IMR-90 (cell line): ENCODE results near the gene CENPN. TPM values are rescaled to one million over a fixed set of nuclear protein-coding genes. Genes with fewer than 3 reads are reported as not detected.

Source experiments
- ATAC-seq: fragments of 200-7000 bp; cut with Tn5 transposase; 2 replicates; pipeline ENCODE4 v1.9.1; 2020; ENCODE audit warnings: low read depth, mild to moderate bottlenecking, moderate library complexity
- BruUV-seq: library from RNA; stranded (reverse); fragments of 400-500 nt; replicated peaks from 2 replicates; lab custom pipeline; 2021; lab: Mats Ljungman, UMichigan
- CTCF ChIA-PET: fragments of 300-600 bp; formaldehyde crosslinking; extraction: SDS; loops from one replicate; lab custom pipeline; 2021; ENCODE audit warnings: antibody characterized with exemption; lab: Yijun Ruan, JAX
- POLR2A ChIA-PET: fragments of 300-600 bp; sonication (Branson Sonifier 250); formaldehyde crosslinking; loops from one replicate; lab custom pipeline; 2022; ENCODE audit warnings: antibody characterized with exemption; ENCODE audit not compliant: unreplicated experiment; lab: Charles Lee
- DNase-seq: peaks from one replicate; pipeline ENCODE4 v3.0.0; 2013
- H2AFZ ChIP-seq: replicated peaks from 2 replicates; pipeline ENCODE3; 2013; ENCODE audit warnings: low read length, mild to moderate bottlenecking; ENCODE audit not compliant: poor library complexity
- H2AK5ac ChIP-seq: 2 replicates; pipeline ENCODE4 v1.6.1; 2013; ENCODE audit warnings: low read depth, low read length, inconsistent platforms
- H2AK9ac ChIP-seq: replicated peaks from 2 replicates; pipeline ENCODE3; 2013; ENCODE audit warnings: mild to moderate bottlenecking, low read depth, low read length, moderate library complexity; ENCODE audit not compliant: poor library complexity
- H2BK120ac ChIP-seq: 2 replicates; pipeline ENCODE4 v1.6.1; 2013; ENCODE audit warnings: low read depth, low read length, inconsistent platforms
- H2BK15ac ChIP-seq: 3 replicates; pipeline ENCODE4 v1.6.1; 2013; ENCODE audit warnings: low read depth, low read length, inconsistent platforms
- H2BK20ac ChIP-seq: 2 replicates; pipeline ENCODE4 v1.6.1; 2013; ENCODE audit warnings: low read depth, mild to moderate bottlenecking, inconsistent platforms, low read length, moderate library complexity
- H2BK5ac ChIP-seq: 2 replicates; pipeline ENCODE4 v1.6.1; 2013; ENCODE audit warnings: mild to moderate bottlenecking, low read depth, low read length, inconsistent platforms; ENCODE audit not compliant: poor library complexity, severe bottlenecking
- H3K14ac ChIP-seq: replicated peaks from 2 replicates; pipeline ENCODE4 v1.6.1; 2013; ENCODE audit warnings: low read depth, low read length, inconsistent platforms
- H3K18ac ChIP-seq: 2 replicates; pipeline ENCODE4 v1.6.1; 2013; ENCODE audit warnings: low read depth, low read length, control low read depth
- H3K23ac ChIP-seq: 2 replicates; pipeline ENCODE4 v1.6.1; 2013; ENCODE audit warnings: low read depth, low read length, inconsistent platforms
- H3K27ac ChIP-seq: 2 replicates; pipeline ENCODE4 v1.5.1; 2013; ENCODE audit warnings: mild to moderate bottlenecking, control low read depth, low read length; ENCODE audit not compliant: insufficient read depth
- H3K27me3 ChIP-seq: 2 replicates; pipeline ENCODE4 v1.6.1; 2013; ENCODE audit warnings: low read length; ENCODE audit not compliant: control insufficient read depth, insufficient read depth
- H3K36me3 ChIP-seq: 2 replicates; pipeline ENCODE4 v1.6.1; 2013; ENCODE audit warnings: low read length, mixed read lengths; ENCODE audit not compliant: control insufficient read depth, insufficient read depth
- H3K4ac ChIP-seq: 2 replicates; pipeline ENCODE4 v1.6.1; 2013; ENCODE audit warnings: low read depth, low read length, inconsistent platforms
- H3K4me1 ChIP-seq: 2 replicates; pipeline ENCODE4 v1.6.1; 2013; ENCODE audit warnings: low read length, mixed read lengths; ENCODE audit not compliant: control insufficient read depth, insufficient read depth
- H3K4me2 ChIP-seq: 2 replicates; pipeline ENCODE4 v1.6.1; 2013; ENCODE audit warnings: low read depth, mild to moderate bottlenecking, control low read depth, low read length, moderate library complexity
- H3K4me3 ChIP-seq: 2 replicates; pipeline ENCODE4 v1.5.1; 2013; ENCODE audit warnings: low read depth, mild to moderate bottlenecking, control low read depth, low read length, moderate library complexity; ENCODE audit not compliant: insufficient read depth
- H3K56ac ChIP-seq: 2 replicates; pipeline ENCODE4 v1.6.1; 2013; ENCODE audit warnings: low read length, inconsistent platforms; ENCODE audit not compliant: insufficient read depth; ENCODE audit errors: extremely low read depth
- H3K79me1 ChIP-seq, 2 experiments: 2 replicates each; pipeline ENCODE4 v1.6.1; 2013; ENCODE audit warnings: low read length in 2 of 2, inconsistent platforms in 1 of 2, low read depth in 1 of 2
- H3K9ac ChIP-seq: 2 replicates; pipeline ENCODE4 v1.6.1; 2013; ENCODE audit warnings: low read depth, low read length, control low read depth
- H3K9me1 ChIP-seq: 2 replicates; pipeline ENCODE4 v1.6.1; 2013; ENCODE audit warnings: low read length, inconsistent platforms; ENCODE audit not compliant: insufficient read depth
- H3K9me3 ChIP-seq: 2 replicates; pipeline ENCODE4 v1.6.1; 2013; ENCODE audit warnings: low read length; ENCODE audit not compliant: control insufficient read depth, insufficient read depth
- H4K20me1 ChIP-seq: 2 replicates; pipeline ENCODE4 v1.6.1; 2013; ENCODE audit warnings: low read length, inconsistent platforms; ENCODE audit not compliant: insufficient read depth
- H4K5ac ChIP-seq: 2 replicates; pipeline ENCODE4 v1.6.1; 2013; ENCODE audit warnings: mild to moderate bottlenecking, low read depth, low read length, control low read depth
- H4K8ac ChIP-seq, 2 experiments: 2 replicates each; pipeline ENCODE4 v1.6.1; 2013; ENCODE audit warnings: low read depth in 2 of 2, low read length in 2 of 2, control low read depth in 1 of 2, inconsistent platforms in 1 of 2
- H4K91ac ChIP-seq: 2 replicates; pipeline ENCODE4 v1.6.1; 2013; ENCODE audit warnings: low read depth, low read length, inconsistent platforms; ENCODE audit not compliant: insufficient read depth
- BHLHE40 ChIP-seq: fragments of 150-350 bp; IDR thresholded peaks from 2 replicates; pipeline ENCODE4 v1.6.1; 2016; ENCODE audit warnings: mild to moderate bottlenecking, low read depth, low read length
- CEBPB ChIP-seq: IDR thresholded peaks from 2 replicates; pipeline ENCODE4 v1.6.1; 2012; ENCODE audit warnings: low read depth, low read length, improper control_type of control experiment
- CHD1 ChIP-seq: IDR thresholded peaks from 2 replicates; pipeline ENCODE4 v1.6.1; 2012; ENCODE audit warnings: low read depth, low read length, improper control_type of control experiment
- CTCF ChIP-seq: conservative IDR thresholded peaks from 2 replicates; pipeline ENCODE4 v1.5.1; 2012; ENCODE audit warnings: mild to moderate bottlenecking, low read depth, low read length, improper control_type of control experiment
- ELK1 ChIP-seq: fragments of 150-350 bp; IDR thresholded peaks from 2 replicates; pipeline ENCODE4 v1.6.1; 2016; ENCODE audit warnings: low read depth, mild to moderate bottlenecking, low read length, moderate library complexity, borderline replicate concordance
- FOS ChIP-seq: fragments of 150-350 bp; IDR thresholded peaks from 2 replicates; pipeline ENCODE4 v1.6.1; 2016; ENCODE audit warnings: low read depth, low read length
- MAFK ChIP-seq: IDR thresholded peaks from 2 replicates; pipeline ENCODE4 v1.6.1; 2012; ENCODE audit warnings: low read depth, low read length, improper control_type of control experiment
- MAZ ChIP-seq: IDR thresholded peaks from 2 replicates; pipeline ENCODE4 v1.6.1; 2012; ENCODE audit warnings: low read depth, mild to moderate bottlenecking, low read length, improper control_type of control experiment, moderate library complexity, borderline replicate concordance
- MXI1 ChIP-seq: IDR thresholded peaks from 2 replicates; pipeline ENCODE4 v1.6.1; 2012; ENCODE audit warnings: low read depth, mild to moderate bottlenecking, low read length, moderate library complexity, borderline replicate concordance
- NFE2L2 ChIP-seq: fragments of 150-350 bp; IDR thresholded peaks from 2 replicates; pipeline ENCODE4 v1.6.1; 2016; ENCODE audit warnings: low read depth, mild to moderate bottlenecking, low read length
- POLR2A ChIP-seq: IDR thresholded peaks from 2 replicates; pipeline ENCODE4 v1.6.1; 2012; ENCODE audit warnings: mild to moderate bottlenecking, low read depth, low read length
- RAD21 ChIP-seq: IDR thresholded peaks from 2 replicates; pipeline ENCODE4 v1.6.1; 2012; ENCODE audit warnings: low read length, improper control_type of control experiment
- RCOR1 ChIP-seq: IDR thresholded peaks from 2 replicates; pipeline ENCODE4 v1.6.1; 2012; ENCODE audit warnings: mild to moderate bottlenecking, low read length, improper control_type of control experiment; ENCODE audit not compliant: insufficient replicate concordance
- RFX5 ChIP-seq: IDR thresholded peaks from 2 replicates; pipeline ENCODE4 v1.8.0; 2012; ENCODE audit warnings: low read depth, mild to moderate bottlenecking, low read length, moderate library complexity
- SMC3 ChIP-seq: fragments of 150-350 bp; IDR thresholded peaks from 2 replicates; pipeline ENCODE4 v1.6.1; 2016; ENCODE audit warnings: low read depth, mild to moderate bottlenecking, antibody characterized with exemption, low read length, moderate library complexity
- USF2 ChIP-seq: fragments of 150-350 bp; IDR thresholded peaks from 2 replicates; pipeline ENCODE4 v1.6.1; 2017; ENCODE audit warnings: mild to moderate bottlenecking, antibody characterized with exemption, low read length, low read depth
- WGBS, 2 experiments: methylation state at CpG; one replicate each; pipeline versions ENCODE4 v1.1.5 to v1.1.7; 2013; ENCODE audit warnings: missing lambda C conversion rate in 2 of 2; ENCODE audit not compliant: insufficient read length in 1 of 2; ENCODE audit errors: extremely low coverage in 2 of 2; 5-methylcytosine and 5-hydroxymethylcytosine counted together
- dilution Hi-C: fragments of 300-500 bp; cut with HindIII; formaldehyde crosslinking; loops from one replicate; pipeline ENCODE4 v1.14.3; 2018; ENCODE audit warnings: low sequenced_read_pairs; ENCODE audit not compliant: unreplicated experiment
- in situ Hi-C: fragments of 300-500 bp; cut with MboI; formaldehyde crosslinking; loops from 3 replicates; pipeline ENCODE4 v1.14.3; 2019; ENCODE audit warnings: low sequenced_read_pairs, inconsistent platforms, mixed read lengths
- intact Hi-C: fragments of 100-400 bp; cut with micrococcal nuclease; formaldehyde crosslinking; loops from 2 replicates; pipeline ENCODE4 v1.10.0; 2022
- polyA plus RNA-seq, 3 experiments: library from polyadenylated mRNA; depleted of rRNA; stranded (reverse); fragments of >200 nt; gene quantifications; 2 replicates each; pipeline ENCODE4 v1.2.3, GENCODE V29; 2012; ENCODE audit warnings: low replicate concordance in 1 of 3
- total RNA-seq: library from RNA; depleted of rRNA; stranded (reverse); fragments of >200 nt; gene quantifications from 2 replicates; pipeline ENCODE4 v1.2.3, GENCODE V29; 2012

CENPN gene
- total and polyA plus RNA-seq, 2 of the 4 experiments (the other 2 are of a cell fraction): 20.5 to 22.8 TPM

DNA sequence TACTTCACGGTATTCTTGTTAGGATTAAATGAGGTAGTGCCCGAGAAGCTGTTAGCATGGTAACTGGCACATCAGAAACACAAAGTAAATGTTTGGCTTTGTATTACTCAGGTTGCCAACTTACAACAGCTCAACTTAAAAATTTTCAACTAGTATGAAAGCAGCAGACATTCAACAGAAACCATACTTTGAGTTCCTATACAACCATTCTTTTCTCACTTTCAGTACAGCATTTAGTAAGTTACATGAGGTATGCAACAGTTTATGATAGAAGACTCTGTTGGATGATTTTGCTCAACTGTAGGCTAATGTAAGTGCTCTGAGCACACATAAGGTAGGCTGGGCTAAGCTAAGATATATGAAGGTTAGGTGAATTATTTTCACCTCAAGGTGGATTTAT lies 7.7 kb downstream of the CENPN start:
- Histone ChIP-seq H3K4ac (no peak overlapping the region), H3K9me1 (no peaks in the 10 kb centered on the region), H2BK20ac (no peak overlapping the region), H3K79me1 (peaks cover 7 to 19% of the 10 kb centered on the region in 2 experiments; a peak in 3 of 4 replicates), H3K36me3 (peaks cover 12% of the 10 kb centered on the region), H3K9ac (no peak overlapping the region), H3K4me1 (no peaks in the 10 kb centered on the region; the same call in 1 of the 2 replicates), H2AK5ac (no peak overlapping the region), H2BK15ac (no peak overlapping the region), H4K20me1 (no peaks in the 10 kb centered on the region; the same call in 1 of the 2 replicates), H3K27ac (no peak overlapping the region), H4K8ac (no peak overlapping the region), H3K56ac (no peak overlapping the region), H2BK5ac (no peak overlapping the region), H3K4me3 (no peak overlapping the region), H3K23ac (no peak overlapping the region), H3K27me3 (no peaks in the 10 kb centered on the region), H2AK9ac (no peak overlapping the region), H3K14ac (no peak overlapping the region), H4K91ac (no peak overlapping the region), H3K18ac (no peak overlapping the region), H3K4me2 (no peak overlapping the region), H2AFZ (no peak overlapping the region), H2BK120ac (no peak overlapping the region), H3K9me3 (no peaks in the 10 kb centered on the region), H4K5ac (no peak overlapping the region)
- dilution Hi-C loops (no loop called here), intact Hi-C loops (no loop called here), in situ Hi-C loops (no loop called here)
- ChIA-PET POLR2A (no interaction called here), CTCF (no interaction called here)
- ATAC-seq (no peak), DNase-seq (no peak)
- TF ChIP-seq CHD1 (no peak), USF2 (no peak), CTCF (no peak), BHLHE40 (no peak), MAZ (no peak), CEBPB (no peak), RAD21 (no peak), SMC3 (no peak), ELK1 (no peak), FOS (no peak), RCOR1 (no peak), MAFK (no peak), NFE2L2 (no peak), POLR2A (no peak), MXI1 (no peak), RFX5 (no peak)
- no CpG with 5 or more reads among the region's 2 CpGs for WGBS, 2 experiments
- no TSS peak for BruUV-seq
